HEK293 (cell line): ENCODE data around the gene PRRT2.

ENCODE experiments used
- ELK4 ChIP-seq: IDR thresholded peaks from 2 replicates; pipeline ENCODE4 v1.6.1; 2011; ENCODE audit warnings: mild to moderate bottlenecking, low read depth, low read length, borderline replicate concordance
- REPIN1 ChIP-seq: fragments of 450-650 bp; formaldehyde crosslinking; IDR thresholded peaks from 2 replicates; pipeline ENCODE4 v1.5.1; 2017; ENCODE audit warnings: missing biosample characterization, missing genetic modification characterization, low read depth
- REST ChIP-seq: fragments of 450-650 bp; formaldehyde crosslinking; IDR thresholded peaks from 2 replicates; pipeline ENCODE4 v1.5.1; 2016; ENCODE audit warnings: missing biosample characterization, missing genetic modification characterization
- SCRT1 ChIP-seq: fragments of 450-650 bp; formaldehyde crosslinking; IDR thresholded peaks from 2 replicates; pipeline ENCODE4 v1.5.1; 2016; ENCODE audit warnings: missing biosample characterization, missing genetic modification characterization, borderline replicate concordance
- ZBTB44 ChIP-seq: fragments of 450-650 bp; IDR thresholded peaks from 2 replicates; pipeline ENCODE4 v1.5.1; 2018; ENCODE audit warnings: missing biosample characterization, mild to moderate bottlenecking, missing genetic modification characterization
- ZBTB48 ChIP-seq: fragments of 450-650 bp; formaldehyde crosslinking; IDR thresholded peaks from 2 replicates; pipeline ENCODE4 v1.5.1; 2016; ENCODE audit warnings: missing biosample characterization, missing genetic modification characterization
- ZNF18 ChIP-seq: fragments of 450-650 bp; formaldehyde crosslinking; IDR thresholded peaks from 2 replicates; pipeline ENCODE4 v1.5.1; 2016; ENCODE audit warnings: missing biosample characterization, missing genetic modification characterization
- ZNF2 ChIP-seq: fragments of 450-650 bp; formaldehyde crosslinking; IDR thresholded peaks from 2 replicates; pipeline ENCODE4 v1.5.1; 2016; ENCODE audit warnings: missing biosample characterization, missing genetic modification characterization
- ZNF221 ChIP-seq: fragments of 450-650 bp; formaldehyde crosslinking; IDR thresholded peaks from 2 replicates; pipeline ENCODE4 v1.5.1; 2017; ENCODE audit warnings: missing biosample characterization, missing genetic modification characterization, borderline replicate concordance
- ZNF239 ChIP-seq: fragments of 450-650 bp; formaldehyde crosslinking; IDR thresholded peaks from 2 replicates; pipeline ENCODE4 v1.5.1; 2016; ENCODE audit warnings: missing biosample characterization, missing genetic modification characterization
- ZNF24 ChIP-seq: fragments of 450-650 bp; formaldehyde crosslinking; IDR thresholded peaks from 2 replicates; pipeline ENCODE4 v1.5.1; 2016; ENCODE audit warnings: missing biosample characterization, missing genetic modification characterization
- ZNF280C ChIP-seq: fragments of 450-650 bp; formaldehyde crosslinking; IDR thresholded peaks from 2 replicates; pipeline ENCODE4 v1.5.1; 2016; ENCODE audit warnings: missing biosample characterization, missing genetic modification characterization
- ZNF341 ChIP-seq: fragments of 450-650 bp; formaldehyde crosslinking; IDR thresholded peaks from 2 replicates; pipeline ENCODE4; 2016; ENCODE audit warnings: low read depth, missing biosample characterization, missing genetic modification characterization
- ZNF366 ChIP-seq: fragments of 450-650 bp; formaldehyde crosslinking; conservative IDR thresholded peaks from 2 replicates; pipeline ENCODE4 v1.5.1; 2016; ENCODE audit warnings: missing biosample characterization, missing genetic modification characterization
- ZNF514 ChIP-seq: fragments of 450-650 bp; formaldehyde crosslinking; IDR thresholded peaks from 2 replicates; pipeline ENCODE4 v1.5.1; 2016; ENCODE audit warnings: missing biosample characterization, missing genetic modification characterization
- ZNF521 ChIP-seq: fragments of 450-650 bp; formaldehyde crosslinking; IDR thresholded peaks from 2 replicates; pipeline ENCODE4 v1.5.1; 2017; ENCODE audit warnings: missing biosample characterization, mild to moderate bottlenecking, missing genetic modification characterization
- ZNF561 ChIP-seq: fragments of 450-650 bp; IDR thresholded peaks from 2 replicates; pipeline ENCODE4 v1.5.1; 2018; ENCODE audit warnings: missing biosample characterization, missing genetic modification characterization, borderline replicate concordance
- ZNF610 ChIP-seq: fragments of 450-650 bp; formaldehyde crosslinking; IDR thresholded peaks from 2 replicates; pipeline ENCODE4 v1.5.1; 2016; ENCODE audit warnings: missing biosample characterization, missing genetic modification characterization, borderline replicate concordance
- ZNF639 ChIP-seq: fragments of 450-650 bp; formaldehyde crosslinking; IDR thresholded peaks from 2 replicates; pipeline ENCODE4 v1.5.1; 2016; ENCODE audit warnings: missing biosample characterization, missing genetic modification characterization
- ZNF660 ChIP-seq: fragments of 450-650 bp; IDR thresholded peaks from 2 replicates; pipeline ENCODE4 v1.5.1; 2018; ENCODE audit warnings: missing biosample characterization, mild to moderate bottlenecking, missing genetic modification characterization
- ZNF747 ChIP-seq: fragments of 450-650 bp; formaldehyde crosslinking; IDR thresholded peaks from 2 replicates; pipeline ENCODE4 v1.5.1; 2016; ENCODE audit warnings: missing biosample characterization, missing genetic modification characterization
- ZNF768 ChIP-seq: fragments of 450-650 bp; formaldehyde crosslinking; IDR thresholded peaks from 2 replicates; pipeline ENCODE4 v1.5.1; 2018; ENCODE audit warnings: missing biosample characterization, mild to moderate bottlenecking, missing genetic modification characterization
- ZSCAN5A ChIP-seq: fragments of 450-650 bp; formaldehyde crosslinking; IDR thresholded peaks from 2 replicates; pipeline ENCODE4 v1.5.1; 2016; ENCODE audit warnings: missing biosample characterization, missing genetic modification characterization

The PRRT2 gene

GRCh38 chr16:29805232-29806098, 6.5 kb upstream of the PRRT2 start (continued):
- peak; percentile 96 for TF ChIP-seq ZNF639 (tag by site-specific recombination)
- TF ChIP-seq ZNF768 (tag by site-specific recombination), result no peak; the same call in 1 of the 2 replicates
- TF ChIP-seq ZNF561 (tag by site-specific recombination), result peak; percentile 89; the same call in 1 of the 2 replicates
- TF ChIP-seq ZNF239 (tag by site-specific recombination), result 0 out of 2 replicates have a peak, but pooled peaks have one; percentile 26
- TF ChIP-seq ZBTB44 (tag by site-specific recombination), result peak; percentile 87
- no peak for TF ChIP-seq ZBTB48 (tag by site-specific recombination)
- no peak for TF ChIP-seq ZNF521
- TF ChIP-seq ZSCAN5A (tag by site-specific recombination), result peak; percentile 95
- 0 out of 2 replicates have a peak, but pooled peaks have one; percentile 28 for TF ChIP-seq ZNF221 (tag by site-specific recombination)
- TF ChIP-seq ZNF24 (tag by site-specific recombination), result peak; percentile 95
- no peak for TF ChIP-seq ZNF747 (tag by site-specific recombination)
- TF ChIP-seq ZNF18 (tag by site-specific recombination), result peak; percentile 69
- TF ChIP-seq REPIN1, result no peak; the same call in 1 of the 2 replicates
- peak; percentile 87 for TF ChIP-seq ZNF610 (tag by site-specific recombination)
- TF ChIP-seq ZNF514 (tag by site-specific recombination), result no peak
- peak; percentile 35; the same call in 1 of the 2 replicates for TF ChIP-seq REST (tag by site-specific recombination)
- no peak for TF ChIP-seq ZNF366
- TF ChIP-seq ZNF660 (tag by site-specific recombination), result peak; percentile 97; the same call in 1 of the 2 replicates
- no peak for TF ChIP-seq SCRT1 (tag by site-specific recombination)
- TF ChIP-seq ZNF280C (tag by site-specific recombination), result no peak
- TF ChIP-seq ZNF341, result peak; percentile 99
- TF ChIP-seq ELK4, result no peak
- TF ChIP-seq ZNF2 (tag by site-specific recombination), result peak; percentile 92
